Activated naive CD4-positive, alpha-beta T cell (primary cell): Measurements from ENCODE around the gene ALDH3B1.

ENCODE experiments used
- DNase-seq, 4 experiments: peaks; one replicate each; lab custom pipeline; 2025; lab: John Stamatoyannopoulos, UW

ALDH3B1 gene

GRCh38 chr11:67997475-67997921, 12.6 kb upstream of the ALDH3B1 start:
- no peak for DNase-seq

- DNase-seq = no peak
Measured at GRCh38 chr11:67998150-67999045, 11.7 kb upstream of the ALDH3B1 start.

- no peak for DNase-seq
Measured at GRCh38 chr11:67999201-67999629, 10.9 kb upstream of the ALDH3B1 start.

- DNase-seq = no peak
Measured at GRCh38 chr11:67999704-68000103, 10.4 kb upstream of the ALDH3B1 start.

GRCh38 chr11:68002575-68002937, 7.6 kb upstream of the ALDH3B1 start:
- DNase-seq = no peak

- DNase-seq = peak in 3 of 4 experiments; percentile 28 to 62 (median 39)
Measured at GRCh38 chr11:68002938-68003845, 6.9 kb upstream of the ALDH3B1 start.

GRCh38 chr11:68003846-68004550, 6.1 kb upstream of the ALDH3B1 start, which contains the start of gene UNC93B1:
TSS of gene UNC93B1 (minus strand) at chr11:68004097. CDS start at chr11:68004043, 54 bp downstream.
- peak; percentile 39 to 71 (median 52) for DNase-seq

GRCh38 chr11:68004551-68005335, 5.4 kb upstream of the ALDH3B1 start:
- no peak for DNase-seq

GRCh38 chr11:68006606-68007166, 3.4 kb upstream of the ALDH3B1 start:
- no peak for DNase-seq

- no peak for DNase-seq
Measured at GRCh38 chr11:68007498-68008380, 2.4 kb upstream of the ALDH3B1 start.

GRCh38 chr11:68008381-68009337, 1.5 kb upstream of the ALDH3B1 start:
- DNase-seq = no peak

GRCh38 chr11:68009391-68010089, 587 bp upstream of the ALDH3B1 start:
- no peak for DNase-seq

- no peak for DNase-seq
Measured at GRCh38 chr11:68011051-68011943, 1.2 kb downstream of the ALDH3B1 start.

- DNase-seq = no peak
Measured at GRCh38 chr11:68012044-68012842, 2.1 kb downstream of the ALDH3B1 start.

GRCh38 chr11:68012843-68013610, 2.9 kb downstream of the ALDH3B1 start:
- no peak for DNase-seq
